DOHH2 (cell line): ENCODE data around the gene BDKRB2.

Experiments
- H3F3A ChIP-seq: fragments of 200-600 bp; sonication (generic), shearing (Covaris generic); 2 replicates; pipeline ENCODE4 v1.6.0; 2016; ENCODE audit warnings: antibody characterized with exemption, mild to moderate bottlenecking; ENCODE audit not compliant: control insufficient read depth, insufficient read depth
- H3K27ac ChIP-seq: fragments of 200-600 bp; sonication (generic); 2 replicates; pipeline ENCODE4 v1.5.1; 2014; ENCODE audit warnings: low read depth, mild to moderate bottlenecking, low read length, moderate library complexity
- H3K27me3 ChIP-seq: fragments of 200-600 bp; sonication (generic); 2 replicates; pipeline ENCODE4 v1.6.1; 2014; ENCODE audit warnings: mild to moderate bottlenecking, low read length, mixed read lengths; ENCODE audit not compliant: control insufficient read depth
- H3K36me3 ChIP-seq: fragments of 200-600 bp; sonication (generic); 2 replicates; pipeline ENCODE4 v1.6.1; 2014; ENCODE audit warnings: mild to moderate bottlenecking, low read length, moderate library complexity, mixed read lengths; ENCODE audit not compliant: control insufficient read depth
- H3K4me1 ChIP-seq: fragments of 200-600 bp; sonication (generic); 2 replicates; pipeline ENCODE4 v1.6.1; 2014; ENCODE audit warnings: mild to moderate bottlenecking, low read length, mixed read lengths; ENCODE audit not compliant: control insufficient read depth
- H3K4me2 ChIP-seq: fragments of 200-600 bp; sonication (generic); 2 replicates; pipeline ENCODE4 v1.6.0; 2014; ENCODE audit warnings: mild to moderate bottlenecking, low read length, moderate library complexity
- H3K4me3 ChIP-seq: fragments of 200-600 bp; sonication (generic); 2 replicates; pipeline ENCODE4 v1.5.1; 2014; ENCODE audit warnings: mild to moderate bottlenecking, low read length, mixed read lengths
- H3K79me2 ChIP-seq: fragments of 200-600 bp; sonication (generic); 2 replicates; pipeline ENCODE4 v1.6.1; 2014; ENCODE audit warnings: mild to moderate bottlenecking, low read length, mixed read lengths; ENCODE audit not compliant: control insufficient read depth
- H3K9me2 ChIP-seq: fragments of 200-600 bp; sonication (generic); replicated peaks from 2 replicates; pipeline ENCODE4 v1.6.1; 2014; ENCODE audit warnings: mild to moderate bottlenecking, low read length, mixed read lengths; ENCODE audit not compliant: control insufficient read depth
- H3K9me3 ChIP-seq: fragments of 200-600 bp; sonication (generic); 2 replicates; pipeline ENCODE4 v1.6.1; 2014; ENCODE audit warnings: antibody characterized with exemption, low read length, mixed read lengths; ENCODE audit not compliant: control insufficient read depth, insufficient read depth
- H4K20me1 ChIP-seq: fragments of 200-600 bp; sonication (generic); 2 replicates; pipeline ENCODE4 v1.6.0; 2014; ENCODE audit warnings: low read depth, mild to moderate bottlenecking, antibody characterized with exemption, low read length, moderate library complexity; ENCODE audit not compliant: control insufficient read depth, insufficient read depth
- CTCF ChIP-seq: fragments of 200-600 bp; sonication (generic); IDR thresholded peaks from one replicate; pipeline ENCODE4 v1.5.1; 2014; ENCODE audit warnings: antibody characterized with exemption, mild to moderate bottlenecking, low read depth, low read length; ENCODE audit not compliant: poor library complexity, severe bottlenecking
- EZH2phosphoT487 ChIP-seq: fragments of 200-600 bp; sonication (generic); IDR thresholded peaks from 2 replicates; pipeline ENCODE4 v1.6.1; 2017; ENCODE audit warnings: borderline replicate concordance, mild to moderate bottlenecking, antibody characterized with exemption, low read length, moderate library complexity, mixed read lengths

The BDKRB2 gene

DNA sequence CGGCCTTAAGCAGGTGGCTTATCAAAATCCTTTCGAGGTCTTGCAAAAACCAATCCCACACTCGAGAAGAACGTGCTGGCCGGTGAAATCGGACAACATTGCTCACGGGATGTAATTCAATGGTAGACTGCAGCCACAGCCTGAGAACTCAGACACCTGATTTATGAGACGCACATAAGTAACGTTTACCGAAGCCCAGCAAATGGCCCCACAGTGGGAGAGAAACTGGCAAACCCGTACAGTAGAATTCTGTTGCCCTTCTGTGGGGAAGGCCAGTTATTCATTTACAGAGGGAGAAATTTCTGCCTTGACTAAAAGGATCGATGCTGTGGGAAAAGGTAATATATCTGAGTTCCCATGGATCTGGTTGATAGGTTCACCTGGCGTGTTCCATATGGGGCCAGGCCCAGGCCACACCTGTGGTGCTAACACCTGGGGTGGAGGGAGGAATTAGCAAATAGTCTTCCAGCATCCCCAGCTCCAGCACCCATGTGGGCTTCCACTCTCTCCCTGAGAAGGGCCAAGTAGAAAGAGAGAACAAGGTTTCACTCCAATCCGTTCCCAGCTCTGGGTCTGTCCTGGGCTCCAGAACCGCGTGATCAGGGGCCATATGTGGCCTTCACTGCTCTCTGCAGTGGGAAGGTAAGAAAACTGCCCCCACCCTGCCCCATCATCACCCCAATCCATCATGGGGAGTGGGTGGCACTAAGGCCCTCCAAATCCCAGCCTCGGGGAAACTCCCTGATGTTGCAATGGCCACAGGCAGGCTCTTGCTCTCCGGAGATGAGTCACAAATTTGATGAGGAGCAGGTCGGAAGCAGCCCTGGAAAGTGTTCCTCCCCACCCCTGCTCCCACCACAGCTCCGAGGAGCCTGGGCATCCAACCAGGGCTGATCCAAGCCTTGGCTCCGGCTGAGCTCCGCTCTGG lies 64.1 kb downstream of the BDKRB2 start:
- no peaks in the 10 kb centered on the region for H4K20me1 ChIP-seq

GRCh38 chr14:96269359-96269710 lies 64.7 kb downstream of the BDKRB2 start:
- TF ChIP-seq CTCF, result no peak
- no peak for TF ChIP-seq EZH2phosphoT487
- H4K20me1 ChIP-seq, result no peaks in the 10 kb centered on the region
- no peaks in the 10 kb centered on the region for H3K9me2 ChIP-seq
- no peaks in the 10 kb centered on the region for H3K79me2 ChIP-seq
- no peak overlapping the region for H3K4me2 ChIP-seq
- H3F3A ChIP-seq, result no peaks in the 10 kb centered on the region
- H3K4me3 ChIP-seq, result no peak overlapping the region
- H3K27me3 ChIP-seq, result no peaks in the 10 kb centered on the region
- no peaks in the 10 kb centered on the region for H3K9me3 ChIP-seq
- H3K4me1 ChIP-seq, result no peaks in the 10 kb centered on the region
- H3K36me3 ChIP-seq, result no peaks in the 10 kb centered on the region
- no peak overlapping the region for H3K27ac ChIP-seq

More for the DNA sequence above, 64.1 kb downstream of the BDKRB2 start:
- H3F3A ChIP-seq, result no peaks in the 10 kb centered on the region
- H3K9me2 ChIP-seq, result no peaks in the 10 kb centered on the region
- no peaks in the 10 kb centered on the region for H3K4me1 ChIP-seq
- H3K27me3 ChIP-seq, result no peaks in the 10 kb centered on the region
- H3K27ac ChIP-seq, result no peak overlapping the region
- H3K36me3 ChIP-seq, result no peaks in the 10 kb centered on the region
- no peaks in the 10 kb centered on the region for H3K79me2 ChIP-seq
- H3K9me3 ChIP-seq, result no peaks in the 10 kb centered on the region
- no peak for TF ChIP-seq CTCF
- no peak for TF ChIP-seq EZH2phosphoT487
- no peak overlapping the region for H3K4me2 ChIP-seq
- no peak overlapping the region for H3K4me3 ChIP-seq

GRCh38 chr14:96270565-96271420 lies 66.2 kb downstream of the BDKRB2 start:
- Histone ChIP-seq H3K27ac (no peak overlapping the region), H3K4me1 (no peaks in the 10 kb centered on the region), H3K4me2 (no peak overlapping the region), H3K4me3 (no peak overlapping the region), H3K36me3 (no peaks in the 10 kb centered on the region), H3K9me3 (no peaks in the 10 kb centered on the region), H3K79me2 (no peaks in the 10 kb centered on the region), H3K27me3 (peaks cover 5% of the 10 kb centered on the region; the same call in 1 of the 2 replicates), H3K9me2 (no peaks in the 10 kb centered on the region), H4K20me1 (no peaks in the 10 kb centered on the region), H3F3A (no peaks in the 10 kb centered on the region)
- no peak for TF ChIP-seq EZH2phosphoT487
- TF ChIP-seq CTCF, result no peak
